ENCODE data around the gene CDH13.

CDH13 gene

DNA sequence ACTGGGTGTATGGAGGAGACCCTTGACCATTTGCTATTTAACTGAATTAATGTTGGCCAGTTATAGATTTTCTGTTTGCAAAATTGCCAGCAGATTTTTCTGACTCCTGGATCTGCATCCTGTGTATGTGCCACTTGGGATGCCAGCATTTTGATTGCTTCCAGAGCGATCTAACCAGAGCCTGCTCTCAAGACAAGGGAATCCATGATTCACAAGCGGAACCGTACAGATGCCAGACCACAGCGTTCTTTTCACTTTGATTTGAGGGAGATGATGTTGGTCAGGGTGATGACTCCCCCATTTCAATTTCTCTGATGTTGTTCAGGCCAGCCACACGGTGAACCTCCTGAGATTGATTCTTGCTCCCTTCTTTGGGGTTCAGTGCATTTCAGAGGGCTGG is 228.7 kb downstream of the CDH13 start:
- DNase-seq: no peak

DNA sequence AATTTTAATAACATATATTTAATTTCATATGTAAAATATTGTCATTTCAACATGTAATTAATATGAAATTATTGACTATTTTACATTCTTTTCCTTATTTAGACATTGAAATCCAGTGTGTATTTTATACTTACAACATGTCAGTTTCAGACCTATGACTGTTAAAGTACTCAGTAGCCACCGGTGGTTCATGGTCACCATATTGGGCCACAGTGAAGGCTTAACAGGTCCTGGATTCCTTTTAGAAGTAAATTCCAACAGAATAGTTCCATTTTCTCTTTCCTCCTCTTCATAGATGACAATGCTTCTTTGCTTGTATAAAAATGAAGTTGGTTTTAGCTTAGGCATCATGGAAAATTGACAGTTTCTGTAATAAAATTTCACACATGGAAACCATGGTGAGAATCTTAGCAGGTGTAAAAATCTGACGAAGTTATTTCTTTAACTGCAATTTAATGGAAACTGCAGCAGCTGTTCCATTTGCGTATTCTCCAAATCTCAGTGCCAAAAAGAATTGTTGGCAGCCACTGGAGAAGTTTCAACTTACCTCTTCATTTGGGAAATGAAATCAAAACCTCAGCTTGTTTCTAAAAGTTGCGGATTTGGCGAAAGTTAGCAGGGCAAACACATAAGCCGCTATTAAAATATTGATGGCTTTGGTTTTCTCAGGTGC is 231.1 kb downstream of the CDH13 start:
- DNase-seq: no peak

DNA sequence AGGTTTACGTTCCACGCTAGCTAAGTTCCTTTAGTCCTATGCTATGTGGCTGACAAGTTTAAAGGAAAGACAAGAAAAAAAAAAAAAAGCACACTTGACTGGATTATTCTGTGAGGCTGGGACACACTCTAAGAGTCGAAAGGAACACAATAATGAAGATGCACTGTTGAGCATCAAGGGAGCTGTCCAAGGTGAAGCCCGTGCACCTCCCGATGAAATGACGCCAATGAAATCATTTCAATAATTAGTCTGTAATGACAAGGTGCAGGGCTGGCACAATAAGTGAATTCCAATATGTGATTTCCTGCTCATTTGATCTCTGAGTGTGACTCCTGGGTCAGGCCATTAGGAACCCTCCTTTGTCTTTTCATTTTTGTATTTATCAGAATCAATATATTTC is 232.9 kb downstream of the CDH13 start:
- DNase-seq: no peak

DNA sequence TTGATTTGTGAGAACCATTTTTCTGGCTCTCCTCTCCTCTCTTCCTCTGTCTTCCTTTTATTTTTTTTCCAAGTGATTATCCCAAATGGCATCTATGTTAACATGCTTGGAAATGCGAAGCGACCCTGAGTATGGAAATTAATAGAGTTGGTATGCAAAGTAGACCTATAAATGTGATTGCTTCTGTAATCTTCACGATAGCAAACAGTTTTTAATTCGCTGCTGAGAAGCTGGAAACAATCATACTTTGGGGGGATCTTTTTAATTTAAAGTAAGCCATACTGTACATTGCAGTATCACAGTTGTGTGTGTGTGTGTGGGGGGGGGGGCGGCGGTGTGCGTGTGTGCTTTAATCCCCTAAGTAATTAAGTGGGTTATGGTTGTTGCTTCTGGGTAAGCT is 233.3 kb downstream of the CDH13 start:
- no peak for DNase-seq

DNA sequence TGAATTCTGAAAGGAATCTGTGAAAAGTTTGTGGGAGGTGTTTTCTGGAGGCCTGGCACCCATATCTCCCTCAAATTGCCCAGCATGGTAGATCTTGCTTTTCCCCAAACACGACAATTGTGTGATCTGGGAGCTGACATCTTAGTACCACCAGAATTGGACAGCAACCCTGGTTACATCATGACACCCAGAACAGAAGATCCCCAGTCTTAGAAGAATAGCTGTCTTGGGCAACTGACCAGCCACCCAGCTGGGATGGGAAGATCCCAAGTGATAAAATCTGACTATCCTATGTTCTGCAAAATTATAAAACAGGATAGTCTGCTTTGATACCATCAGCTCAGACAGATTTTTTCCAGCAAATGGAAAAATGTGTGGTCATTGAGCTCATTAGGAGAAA is 235.3 kb downstream of the CDH13 start:
- no peak for DNase-seq

DNA sequence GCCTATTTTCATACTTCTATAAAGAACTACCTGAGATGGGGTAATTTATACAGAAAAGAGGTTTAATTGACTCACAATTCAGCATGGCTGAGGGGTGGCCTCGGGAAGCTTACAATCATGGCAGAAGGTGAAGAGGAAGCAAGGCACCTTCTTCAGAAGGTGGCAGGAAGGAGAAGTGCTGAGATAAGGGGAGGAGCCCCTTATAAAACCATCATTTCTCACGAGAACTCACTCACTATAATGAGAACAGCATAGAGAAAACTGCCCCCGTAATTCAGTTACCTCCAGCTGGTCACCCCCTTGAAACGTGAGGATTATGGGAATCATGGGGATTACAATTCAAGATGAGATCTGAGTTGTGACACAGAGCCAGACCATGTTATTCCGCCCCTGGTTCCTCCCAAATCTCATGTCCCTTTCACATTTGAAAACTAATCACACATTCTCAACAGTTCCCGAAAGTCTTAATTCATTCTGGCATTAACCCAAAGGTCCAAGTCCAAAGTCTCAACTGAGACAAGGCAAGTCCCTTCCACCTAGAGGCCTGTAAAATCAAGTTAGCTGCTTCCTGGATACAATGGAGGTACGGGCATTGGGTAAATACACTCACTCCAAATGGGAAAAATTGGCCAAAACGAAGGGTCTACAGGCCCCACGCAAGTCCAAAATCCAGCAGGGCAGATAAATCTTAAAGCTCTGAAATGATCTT is 237.7 kb downstream of the CDH13 start:
- DNase-seq: no peak

DNA sequence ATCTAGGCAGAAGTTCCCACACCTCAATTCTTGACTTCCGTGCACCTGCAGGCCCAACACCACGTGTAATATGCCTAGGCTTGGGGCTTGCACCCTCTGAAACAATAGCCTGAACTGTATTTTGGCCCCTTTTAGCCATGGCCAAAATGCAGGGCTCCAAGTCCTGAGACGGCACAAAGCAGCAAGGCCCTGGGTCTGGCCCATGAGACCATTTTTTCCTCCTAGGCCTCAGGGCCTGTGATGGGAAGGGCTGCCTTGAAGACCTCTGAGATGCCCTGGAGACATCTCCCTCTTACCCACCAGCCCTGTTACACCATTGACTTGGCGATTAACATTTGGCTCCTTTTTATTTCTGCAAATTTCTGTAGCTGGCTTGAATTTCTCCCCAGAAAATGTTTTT is 238.6 kb downstream of the CDH13 start:
- no peak for DNase-seq

DNA sequence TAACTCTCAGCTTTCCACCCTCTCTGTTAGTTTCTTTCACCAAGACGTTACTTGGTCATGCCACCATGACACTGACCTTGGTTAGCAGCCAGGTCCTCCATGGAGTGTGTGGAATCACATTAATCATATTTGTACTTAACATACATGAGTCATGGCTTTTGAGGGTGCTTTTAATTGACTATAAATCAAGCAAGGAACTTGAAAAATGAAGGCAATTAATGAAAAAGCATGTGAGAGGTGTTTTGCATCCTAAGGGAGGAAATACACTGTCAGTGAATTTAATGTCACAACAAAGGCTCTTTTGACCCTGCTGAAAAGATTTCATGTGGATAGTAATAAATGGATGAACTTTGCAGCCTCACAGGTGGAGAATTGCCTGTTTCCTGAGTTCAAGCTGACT is 240.7 kb downstream of the CDH13 start:
- DNase-seq: no peak

DNA sequence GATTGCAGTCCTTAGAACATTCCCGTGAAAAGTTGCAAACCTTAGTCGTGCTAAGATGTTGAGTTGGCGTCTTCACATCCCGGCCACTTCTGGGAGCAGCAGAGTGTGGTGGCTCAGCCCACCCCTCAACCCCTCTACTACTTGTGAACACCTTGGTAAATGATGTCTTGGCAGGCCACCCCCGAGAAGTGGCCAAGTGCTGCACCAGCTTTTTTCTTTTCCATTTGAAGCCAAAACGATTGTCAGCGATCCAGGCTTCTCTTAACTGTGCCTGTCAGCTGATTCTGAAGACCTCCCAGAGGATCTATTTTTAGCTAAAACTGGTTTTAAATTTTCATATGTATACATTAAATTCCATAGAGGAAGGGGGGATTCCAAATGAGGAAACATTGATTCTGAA is 247.5 kb downstream of the CDH13 start:
- DNase-seq: no peak

DNA sequence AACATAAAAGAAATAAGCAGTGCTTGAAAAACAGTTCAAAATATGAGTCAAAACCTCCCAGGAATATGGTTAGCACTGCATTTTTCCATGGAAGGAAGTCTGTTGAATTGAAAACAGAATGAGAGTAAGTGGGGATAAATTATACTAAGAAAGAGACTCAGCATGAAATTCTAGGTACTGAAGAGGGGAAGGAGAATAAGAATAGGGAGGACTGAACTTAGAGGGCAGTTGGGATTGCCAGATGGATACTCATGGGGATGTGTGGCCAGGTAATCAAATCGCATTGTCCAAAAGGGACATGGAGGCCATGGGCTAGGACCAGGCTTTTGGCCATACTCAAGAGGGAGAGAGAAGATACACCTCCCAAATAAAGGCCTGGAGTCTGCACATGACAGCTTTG is 247.9 kb downstream of the CDH13 start:
- no peak for DNase-seq

DNA sequence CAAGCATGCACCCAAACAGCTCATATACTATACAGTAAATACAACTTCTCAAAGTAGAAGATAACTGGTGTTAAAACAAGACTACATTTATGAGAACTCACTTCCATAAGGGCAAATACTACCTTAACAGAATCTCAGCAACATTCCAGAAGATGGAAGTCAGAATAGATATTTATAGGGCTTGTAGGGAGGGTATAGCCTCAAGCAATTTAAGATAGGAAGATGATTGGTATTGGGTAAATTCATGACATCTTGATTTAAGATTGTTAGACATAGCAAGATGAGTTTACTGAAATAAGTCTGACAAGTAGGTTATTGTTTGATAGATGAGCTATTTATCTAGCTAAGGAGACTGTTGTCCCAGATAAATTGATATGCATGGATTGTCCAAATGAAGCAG is 250.2 kb downstream of the CDH13 start:
- no peak for DNase-seq

DNA sequence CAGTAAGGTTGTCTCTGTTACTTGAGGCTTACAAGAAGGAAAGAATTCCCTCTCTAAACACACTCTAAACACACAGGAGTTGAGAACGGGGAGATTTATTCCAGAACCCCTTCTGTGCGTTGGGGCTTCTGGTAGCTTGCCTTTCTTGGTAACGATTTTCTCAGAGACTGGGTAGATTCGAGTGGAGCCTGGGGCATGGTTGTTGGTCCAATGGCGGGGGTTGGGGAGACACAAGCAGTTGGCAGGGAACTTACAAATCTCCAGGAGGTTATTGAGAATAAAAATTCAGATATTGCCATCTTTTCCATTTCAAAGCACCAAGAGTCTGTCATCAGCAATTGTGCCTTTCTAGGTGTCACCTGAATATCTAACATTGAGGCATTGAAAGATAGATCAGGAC is 251.7 kb downstream of the CDH13 start:
- no peak for DNase-seq

DNA sequence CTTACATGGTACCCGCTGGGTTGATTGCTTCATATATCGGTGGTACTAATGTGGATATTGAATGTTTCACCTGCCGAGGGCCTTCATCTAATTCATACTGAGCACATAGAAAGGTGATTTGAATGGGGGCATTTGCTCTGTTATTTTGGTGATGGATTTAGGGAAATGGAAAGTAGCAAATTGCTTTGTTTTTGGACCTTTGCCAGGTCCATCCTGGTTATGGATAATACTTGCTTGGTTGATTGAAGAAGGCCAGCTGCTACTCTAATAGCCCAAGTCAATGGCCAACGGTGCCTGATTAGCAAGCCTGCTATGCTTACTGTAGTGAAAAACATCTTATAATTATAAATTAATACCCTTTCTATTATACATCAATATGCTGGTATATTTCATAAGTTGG is 253.6 kb downstream of the CDH13 start:
- no peak for DNase-seq

DNA sequence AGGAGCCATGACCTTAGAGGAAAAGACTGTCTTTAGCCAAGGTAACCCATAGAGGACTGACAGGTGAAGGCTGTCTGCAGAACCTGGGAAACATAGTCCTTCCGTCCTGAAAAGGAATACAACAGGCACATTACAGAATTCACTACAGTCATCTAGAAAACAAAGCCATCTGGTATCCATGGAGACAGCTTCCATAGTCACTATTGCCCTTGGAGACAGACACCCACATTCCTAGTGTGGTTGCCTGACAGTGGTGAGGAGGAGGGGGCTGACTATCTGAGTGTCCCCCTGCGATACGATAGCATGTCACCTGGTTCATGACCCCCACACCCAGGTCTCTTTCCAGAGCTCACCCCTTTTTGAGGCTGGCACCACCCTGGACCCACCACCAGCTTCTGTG is 254.7 kb downstream of the CDH13 start:
- DNase-seq: no peak

DNA sequence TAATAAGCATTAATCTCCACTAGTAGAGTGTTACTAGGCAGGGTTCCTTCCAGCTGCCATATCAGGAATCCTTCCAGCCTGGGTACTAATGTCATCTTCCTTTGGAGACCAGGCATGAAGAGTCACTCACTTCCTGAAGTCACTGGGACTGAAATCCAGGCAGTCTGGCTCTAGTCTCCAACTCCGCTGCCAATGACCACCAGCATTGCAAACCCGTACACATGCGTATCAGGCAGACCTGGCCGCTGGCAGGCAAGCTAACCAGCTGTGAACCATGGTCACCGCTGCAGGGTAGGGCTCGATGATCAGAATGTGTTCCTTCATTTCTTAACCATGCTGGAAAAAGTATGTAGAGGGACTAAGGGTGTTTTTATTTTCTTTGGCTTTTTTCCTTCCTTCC is 255.5 kb downstream of the CDH13 start:
- no peak for DNase-seq

DNA sequence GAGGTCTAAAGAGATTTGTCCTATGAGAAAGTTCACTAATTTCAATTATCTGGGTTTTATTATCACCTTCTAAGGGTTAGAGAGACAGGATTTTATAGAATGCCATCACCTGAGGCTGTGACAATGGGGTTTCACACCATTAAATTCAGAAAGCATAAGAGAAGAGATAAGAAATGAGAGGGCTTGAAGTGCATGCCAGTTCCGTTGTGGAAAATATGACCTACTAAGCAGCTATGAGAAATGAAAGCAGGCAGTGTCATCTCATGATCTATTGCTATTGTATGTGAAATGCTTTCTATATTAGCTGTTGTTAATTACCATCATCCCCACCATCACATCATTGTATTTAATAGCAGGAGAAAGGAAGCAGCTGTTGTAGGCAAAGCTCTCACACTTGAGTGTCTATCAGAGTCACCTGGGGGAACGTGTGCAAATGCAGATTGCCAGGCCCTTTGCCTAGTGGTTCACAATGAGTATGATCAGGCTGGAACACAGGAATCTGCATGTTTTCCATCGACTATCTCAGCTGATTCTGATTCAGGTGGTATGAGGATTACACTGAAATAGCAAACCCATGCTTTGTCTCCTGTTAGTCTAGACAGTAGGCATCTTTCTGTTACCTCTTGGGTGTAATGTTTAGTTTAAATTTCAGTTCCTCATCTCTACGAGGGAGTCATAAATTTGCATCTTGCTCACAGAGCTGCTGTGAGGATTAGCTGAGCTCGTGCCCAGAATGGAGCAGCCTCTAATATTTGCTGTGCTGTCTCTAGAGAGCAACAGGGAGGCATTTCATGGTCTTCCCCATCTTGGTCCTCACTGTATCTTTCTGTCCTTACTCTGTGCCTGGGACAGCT is 256.4 kb downstream of the CDH13 start:
- no peak for DNase-seq

DNA sequence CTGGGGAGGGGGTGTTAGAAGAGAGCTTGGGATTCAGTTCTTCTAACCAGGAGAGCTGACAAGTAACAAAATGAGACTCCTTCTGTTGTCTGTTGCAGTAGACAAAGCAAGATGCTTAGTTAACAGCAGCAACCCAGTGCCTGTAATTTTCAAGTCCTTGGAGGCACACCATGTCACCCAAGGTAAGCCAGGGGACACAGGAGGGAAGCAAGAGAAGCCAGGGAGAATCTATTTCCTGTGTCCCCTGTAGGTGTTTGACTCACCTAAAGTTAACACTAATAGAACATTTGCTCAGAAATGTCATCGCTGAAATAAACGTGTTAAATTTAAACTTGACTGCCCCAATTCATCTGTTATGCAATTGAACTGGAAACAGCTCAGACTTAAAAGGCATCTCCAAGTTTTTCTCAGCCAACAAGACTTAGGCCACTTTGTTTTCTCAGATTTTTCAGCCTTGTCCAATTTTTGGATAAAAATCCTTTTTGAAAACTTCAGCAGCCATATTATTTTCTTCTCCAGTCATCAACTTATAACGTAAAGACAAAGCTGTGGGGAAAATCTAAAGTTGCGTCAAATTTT is 257.6 kb downstream of the CDH13 start:
- no peak for DNase-seq

DNA sequence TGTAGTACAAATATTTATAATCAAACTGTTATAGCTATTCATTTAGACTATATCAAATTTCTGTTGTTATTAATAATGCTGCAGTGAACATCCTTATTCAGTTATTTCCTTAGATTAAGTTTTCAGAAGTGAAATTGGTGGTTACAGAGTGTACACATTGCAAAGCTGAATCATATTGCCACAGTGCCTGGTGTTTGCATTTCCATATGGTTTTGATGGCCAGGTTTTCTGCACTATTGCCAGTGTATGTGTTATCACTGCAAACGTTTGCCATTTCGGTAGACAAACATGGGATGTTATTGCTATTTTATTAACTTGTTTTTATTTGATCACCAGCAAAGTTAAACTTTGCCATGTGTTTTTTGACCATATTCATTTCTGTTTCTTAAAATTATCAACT is 259.4 kb downstream of the CDH13 start:
- DNase-seq: no peak

DNA sequence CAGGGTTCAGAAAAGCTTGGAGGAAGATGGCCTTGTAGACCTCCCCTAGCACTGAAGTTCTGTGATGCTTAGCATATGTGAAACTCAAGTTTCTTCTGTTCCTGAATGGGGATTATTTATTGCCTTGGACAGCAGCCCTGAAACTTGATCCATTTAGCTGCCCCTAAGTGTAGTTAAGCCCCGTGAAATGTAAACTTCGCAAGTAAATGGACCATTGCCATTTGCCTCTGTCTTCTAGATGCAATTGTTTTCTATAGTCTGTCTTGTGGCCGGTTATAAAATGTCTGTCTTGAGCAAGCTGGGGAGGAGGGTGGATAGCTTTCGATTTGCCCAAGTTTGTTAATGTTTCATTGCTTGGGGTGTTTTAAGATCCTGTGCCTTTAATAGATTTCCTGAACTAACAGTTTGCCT is 261.8 kb downstream of the CDH13 start:
- DNase-seq: no peak

DNA sequence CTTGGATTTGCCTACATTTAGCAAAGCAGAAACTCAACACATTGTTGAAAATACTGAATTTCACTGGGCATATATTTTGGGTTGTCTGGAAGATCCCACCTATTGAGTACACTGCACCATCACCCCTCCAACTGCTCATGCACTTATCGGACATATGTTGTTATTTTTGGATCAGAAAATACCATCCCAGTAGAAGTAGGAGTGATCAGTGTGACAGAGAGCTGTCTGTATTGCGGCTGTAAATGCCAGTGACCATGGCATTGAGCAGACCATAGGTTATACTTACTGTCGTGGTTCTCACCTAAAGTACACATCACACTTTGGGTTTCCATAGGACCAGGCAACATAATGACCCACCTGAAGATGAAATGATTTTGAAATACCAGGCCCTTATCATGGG is 264.7 kb downstream of the CDH13 start:
- DNase-seq: no peak

DNA sequence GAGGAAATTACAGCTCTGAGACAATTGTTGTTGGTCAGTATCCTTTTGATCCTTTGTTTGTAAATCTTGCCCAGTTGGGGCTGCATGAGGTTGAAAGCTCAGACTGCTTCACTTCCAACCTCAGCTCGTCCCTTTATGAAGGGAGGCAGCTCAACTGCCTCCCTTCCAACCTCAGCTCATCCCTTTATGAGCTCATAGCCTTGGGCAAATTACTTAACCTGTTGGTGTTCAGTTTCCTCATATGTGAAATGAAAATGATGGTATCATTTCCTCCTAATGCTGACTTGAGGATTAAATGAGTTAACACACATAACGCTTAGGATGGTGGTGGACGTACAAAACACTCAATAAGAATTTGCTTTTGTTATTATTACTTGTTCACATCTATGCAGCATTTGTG is 265.1 kb downstream of the CDH13 start:
- no peak for DNase-seq

DNA sequence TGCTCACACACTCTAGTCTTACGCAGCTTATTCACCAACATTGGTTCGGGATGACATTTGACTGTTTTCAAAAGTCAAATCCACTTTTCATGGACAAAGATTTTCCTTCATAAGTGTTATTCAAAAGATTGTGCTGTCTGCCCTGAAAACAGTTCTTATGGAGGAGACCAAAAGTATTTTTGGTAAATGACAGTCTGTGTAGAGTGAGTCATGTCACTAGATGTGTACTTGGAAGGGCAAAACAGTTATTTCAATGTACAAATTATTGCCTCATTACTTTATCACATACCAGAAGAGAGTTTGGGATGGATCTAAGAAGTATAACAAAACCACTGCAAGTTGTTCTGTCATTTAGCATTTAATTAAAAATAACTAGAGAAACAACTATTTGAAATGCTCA is 265.6 kb downstream of the CDH13 start:
- no peak for DNase-seq

DNA sequence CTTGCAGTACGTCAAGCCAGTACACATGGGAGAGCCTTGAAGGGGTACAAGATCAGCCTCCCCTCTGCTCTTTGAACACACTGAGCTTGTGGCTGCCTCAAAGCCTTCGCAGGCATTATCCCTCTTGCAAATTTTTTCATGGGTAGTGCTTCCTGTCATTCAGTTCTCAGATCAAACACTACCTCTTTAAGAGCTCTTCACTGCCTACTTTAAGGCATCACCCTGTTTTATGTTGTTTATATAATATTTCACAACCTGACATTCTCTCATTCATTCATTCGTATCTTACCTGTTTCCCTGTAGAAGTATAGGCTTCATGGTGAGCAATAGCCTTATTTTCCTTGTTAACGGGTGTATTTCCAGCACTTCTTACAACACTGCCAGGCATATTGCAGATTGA is 269.1 kb downstream of the CDH13 start:
- DNase-seq: no peak

DNA sequence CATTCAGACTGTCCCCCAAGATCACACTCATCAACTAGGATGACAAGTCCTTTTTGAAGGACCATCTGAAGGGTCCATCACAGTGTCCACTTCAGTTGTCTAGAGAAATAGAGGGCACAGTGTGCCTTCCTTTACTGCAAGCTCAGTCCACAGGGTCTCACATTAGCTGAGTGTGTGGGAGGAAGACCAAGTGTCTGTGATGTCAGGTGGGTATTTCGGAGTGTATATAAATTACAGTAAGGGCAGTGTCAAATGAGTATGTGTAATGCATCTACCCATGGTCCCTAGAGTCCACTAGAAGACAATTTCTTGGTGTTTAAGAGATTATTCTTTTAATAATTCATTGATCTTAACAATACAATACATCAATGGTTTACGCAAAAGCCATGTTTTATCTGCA is 272.2 kb downstream of the CDH13 start:
- no peak for DNase-seq
